Cardiac fibroblast (primary cell): ENCODE measurements around the gene LNX2.
"Not testable (repeated sequence)": the region's sequence is repeated elsewhere in the genome, so short reads cannot be mapped to it uniquely, and the experiment has no call there.

ENCODE experiments used
- DNase-seq, 2 donors: peaks; one replicate each; pipeline versions ENCODE4 v3.0.0 to v3.0.0-alpha.2; 2010; ENCODE audit warnings: low read depth in 2 of 2
- H3K4me3 ChIP-seq, 2 donors: replicated peaks in 1 of 2; 1 replicate in 1 of 2; 2 replicates in 1 of 2; pipeline ENCODE4 v1.5.1; 2011; ENCODE audit warnings: low read depth in 2 of 2, low read length in 2 of 2, mild to moderate bottlenecking in 2 of 2, moderate library complexity in 1 of 2
- CTCF ChIP-seq: IDR thresholded peaks from one replicate; pipeline ENCODE4 v1.5.1; 2011; ENCODE audit warnings: low read depth, mild to moderate bottlenecking, low read length, inconsistent platforms

Gene LNX2

GRCh38 chr13:27634231-27634630 is 13.9 kb upstream of the LNX2 start:
- TF ChIP-seq CTCF = no peak
- no peak overlapping the region for H3K4me3 ChIP-seq
- no peak for DNase-seq

GRCh38 chr13:27632648-27633047 is 12.3 kb upstream of the LNX2 start:
- no peak for DNase-seq
- TF ChIP-seq CTCF = no peak
- no peak overlapping the region for H3K4me3 ChIP-seq

- no peak for TF ChIP-seq CTCF
- no peak overlapping the region for H3K4me3 ChIP-seq
- DNase-seq = no peak
Measured at GRCh38 chr13:27632214-27632613, 11.9 kb upstream of the LNX2 start.

- H3K4me3 ChIP-seq = no peak overlapping the region
- no peak for TF ChIP-seq CTCF
- no peak for DNase-seq
Measured at GRCh38 chr13:27631665-27632064, 11.3 kb upstream of the LNX2 start.

- H3K4me3 ChIP-seq = no peak overlapping the region
- DNase-seq = no peak
- no peak for TF ChIP-seq CTCF
Measured at GRCh38 chr13:27631156-27631555, 10.8 kb upstream of the LNX2 start.

- H3K4me3 ChIP-seq, DNase-seq: not testable (repeated sequence)
Measured at GRCh38 chr13:27628766-27629165, 8.4 kb upstream of the LNX2 start.

- TF ChIP-seq CTCF = no peak
- H3K4me3 ChIP-seq = no peak overlapping the region
- no peak for DNase-seq
Measured at GRCh38 chr13:27628081-27628480, 7.8 kb upstream of the LNX2 start.
